Smooth muscle cell of the brain vasculature (primary cell): Measurements from ENCODE around the gene GPC5.

Experiments used
- DNase-seq: peaks from one replicate; pipeline ENCODE4 v3.0.0-alpha.2; 2012; ENCODE audit warnings: low read depth, low spot score

Gene GPC5

DNA sequence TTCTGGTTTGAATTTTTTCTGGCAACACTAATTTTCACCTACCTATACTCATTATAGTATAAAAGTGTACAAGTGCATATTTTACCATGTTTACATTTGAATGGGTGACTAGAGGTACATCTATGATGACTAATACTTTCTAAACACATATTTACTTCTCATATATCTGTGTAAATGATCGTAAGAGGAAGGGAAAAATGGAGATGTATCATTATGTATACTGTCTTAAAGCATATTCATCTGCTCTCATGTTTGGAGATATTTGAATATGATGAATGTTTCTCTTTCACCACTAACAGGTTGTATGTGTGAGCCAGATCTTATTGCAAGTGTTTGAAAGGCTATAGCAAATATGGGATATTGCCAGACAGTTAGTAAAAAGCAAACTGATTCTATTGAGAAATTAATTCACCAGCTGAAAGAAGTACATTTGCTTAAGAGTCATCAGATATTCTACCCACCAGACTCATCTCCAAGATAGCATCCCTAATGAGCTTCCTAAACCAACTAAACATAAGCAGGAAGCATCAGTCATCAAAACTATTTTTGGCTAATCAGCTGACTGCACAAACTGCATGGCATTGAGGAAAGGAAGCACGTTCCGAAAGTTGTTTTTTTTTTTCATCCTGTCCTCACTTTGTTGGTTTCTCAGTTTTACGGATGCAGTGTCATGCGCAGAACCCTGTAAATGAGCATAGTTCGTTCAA, 738.2 kb downstream of the GPC5 start:
- no peak for DNase-seq

DNA sequence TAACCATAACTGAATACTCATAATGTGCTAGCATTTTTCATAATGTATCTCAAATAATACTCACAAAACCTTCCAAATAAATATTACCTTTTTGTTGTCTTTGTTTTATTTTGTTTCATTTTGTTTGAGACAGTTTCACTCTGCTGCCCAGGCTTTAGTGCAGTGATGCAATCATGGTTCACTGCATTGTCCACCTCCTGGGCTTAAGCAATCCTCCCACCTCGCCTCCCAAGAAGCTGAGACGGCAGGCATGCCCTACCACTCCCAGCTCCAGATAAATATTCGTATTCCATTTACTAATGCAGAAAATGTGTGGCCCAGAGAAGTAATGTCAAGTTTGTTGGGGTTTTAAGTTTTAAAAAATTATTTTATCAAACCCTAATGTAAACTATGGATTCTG, 739.1 kb downstream of the GPC5 start:
- DNase-seq, result no peak

DNA sequence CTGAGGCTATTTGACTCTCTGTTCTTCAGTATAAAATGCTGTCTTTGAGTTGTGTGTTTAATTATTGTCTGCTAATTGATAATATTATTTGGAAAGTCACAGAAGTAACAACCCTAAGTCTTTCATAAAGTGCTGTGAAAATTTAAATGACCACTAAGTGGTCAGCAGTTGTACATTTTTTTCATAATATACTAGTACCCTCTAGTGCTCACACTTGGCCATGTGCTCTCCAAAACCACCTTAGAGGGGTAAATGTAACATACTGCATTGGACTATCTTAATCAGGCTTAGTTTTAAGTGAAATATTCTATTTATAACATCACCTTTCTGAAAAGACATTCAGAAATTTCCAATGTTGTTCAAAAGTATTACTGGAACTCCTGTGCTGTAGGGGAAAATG, 745.3 kb downstream of the GPC5 start:
- DNase-seq, result no peak

DNA sequence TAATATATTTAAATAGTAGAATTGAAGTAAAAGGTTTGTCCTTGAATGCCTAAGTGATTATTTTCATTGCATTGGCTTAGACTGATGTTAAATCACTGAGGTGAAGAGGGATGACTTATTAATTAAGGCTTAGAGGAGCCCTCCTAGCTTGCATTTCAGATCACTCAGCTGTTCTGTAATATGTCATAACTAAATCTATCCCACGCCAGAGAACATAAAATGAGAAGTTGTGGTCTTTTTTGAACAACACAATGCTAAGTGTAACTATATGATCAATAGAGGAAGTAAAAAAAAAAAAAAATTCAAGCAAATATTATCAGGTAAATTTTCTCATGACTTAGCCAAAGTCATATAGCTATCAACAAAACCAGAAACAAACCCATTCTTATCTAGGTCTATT, 752.2 kb downstream of the GPC5 start:
- DNase-seq, result no peak

DNA sequence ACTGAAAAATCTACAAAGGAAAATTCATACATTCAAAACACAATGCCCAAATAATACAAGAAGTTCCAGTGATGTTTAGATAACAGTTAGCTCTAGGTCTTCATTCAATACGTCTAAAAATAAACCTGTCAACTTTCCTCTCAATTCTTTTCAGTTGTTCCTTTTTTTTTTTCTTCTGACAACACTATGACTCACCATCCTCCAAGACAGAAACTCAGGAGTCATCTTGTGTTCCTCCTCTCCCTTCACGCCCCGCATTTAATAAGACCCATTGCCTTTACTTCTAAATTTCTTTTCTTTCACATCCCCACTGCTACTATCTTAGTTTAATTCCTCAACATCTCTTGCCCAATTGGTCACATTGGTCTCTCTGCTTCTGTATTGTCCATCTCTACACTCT, 759.9 kb downstream of the GPC5 start:
- peak; percentile 3 for DNase-seq

DNA sequence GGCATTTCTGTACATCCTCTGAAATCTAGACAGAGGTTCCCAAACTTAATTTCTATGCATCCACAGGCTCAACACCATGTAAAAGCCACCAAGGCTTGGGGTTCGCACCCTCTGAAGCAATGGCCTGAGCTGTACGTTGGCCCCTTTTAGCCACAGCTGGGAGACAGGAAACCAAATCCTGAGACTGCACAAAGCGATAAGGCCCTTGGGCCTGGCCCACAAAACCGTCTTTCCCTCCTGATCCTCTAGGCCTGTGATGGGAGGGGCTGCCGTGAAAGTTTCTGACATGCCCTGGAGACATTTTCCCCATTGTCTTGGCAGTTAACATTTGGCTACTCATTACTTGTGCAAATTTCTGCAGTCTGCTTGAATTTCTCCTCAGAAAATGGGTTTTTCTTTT, 766.4 kb downstream of the GPC5 start:
- no peak for DNase-seq

DNA sequence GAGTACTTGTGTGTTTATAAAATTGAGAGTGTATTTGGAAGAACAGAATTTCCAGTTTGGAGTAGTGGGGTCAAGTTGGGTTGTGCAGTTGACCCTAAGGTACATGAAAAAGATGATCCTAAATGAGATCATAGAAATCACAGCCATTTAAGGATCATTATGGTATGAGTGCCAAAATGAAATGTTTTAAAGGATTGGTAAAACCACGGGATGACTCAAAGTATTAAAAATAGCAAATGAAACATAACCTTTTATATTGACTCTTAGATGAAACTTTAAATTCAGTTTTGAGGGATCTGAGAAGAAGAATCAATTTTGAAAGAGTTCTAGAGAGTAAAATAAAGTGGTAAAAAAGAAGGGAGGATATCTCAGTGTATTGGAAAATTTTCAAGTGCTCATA, 773.8 kb downstream of the GPC5 start:
- DNase-seq, result no peak

DNA sequence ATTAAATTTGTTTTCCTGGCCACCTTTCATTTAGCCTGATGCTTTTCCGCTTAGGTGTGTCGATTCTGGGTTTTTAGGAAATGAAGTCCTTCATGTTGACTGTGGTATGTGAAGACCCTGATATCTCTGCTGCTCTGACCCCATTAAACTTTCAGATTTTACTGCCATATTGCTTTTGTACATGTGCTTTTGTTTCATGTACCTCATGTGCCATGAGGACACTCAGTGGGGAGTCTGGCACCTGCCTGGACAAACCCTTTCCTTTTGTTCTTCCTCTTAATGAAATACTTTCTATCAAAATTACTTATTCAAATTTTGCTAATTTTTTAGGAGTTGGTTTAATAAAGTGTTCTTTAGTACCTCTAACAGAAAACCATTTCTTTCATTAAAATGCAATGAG, 774.8 kb downstream of the GPC5 start:
- no peak for DNase-seq

DNA sequence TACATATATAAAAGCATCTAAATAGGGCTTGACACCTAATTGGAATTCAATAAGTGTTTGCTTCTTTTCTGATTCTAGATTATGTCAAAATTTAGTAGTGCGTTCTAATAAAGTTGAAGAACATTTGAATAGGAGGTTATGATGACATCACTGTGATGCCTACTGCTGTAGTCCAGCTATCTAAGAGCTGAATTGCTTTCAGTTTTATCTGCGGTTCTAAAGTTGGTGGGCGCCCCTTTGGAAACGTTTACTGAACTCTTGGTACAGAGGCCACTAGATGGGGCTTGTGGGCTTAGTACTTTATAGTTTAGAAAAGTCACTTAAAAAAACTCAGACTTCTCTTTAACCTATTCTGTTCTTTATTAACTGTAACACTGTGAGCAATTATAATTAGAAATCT, 776.9 kb downstream of the GPC5 start:
- DNase-seq, result peak; percentile 41

DNA sequence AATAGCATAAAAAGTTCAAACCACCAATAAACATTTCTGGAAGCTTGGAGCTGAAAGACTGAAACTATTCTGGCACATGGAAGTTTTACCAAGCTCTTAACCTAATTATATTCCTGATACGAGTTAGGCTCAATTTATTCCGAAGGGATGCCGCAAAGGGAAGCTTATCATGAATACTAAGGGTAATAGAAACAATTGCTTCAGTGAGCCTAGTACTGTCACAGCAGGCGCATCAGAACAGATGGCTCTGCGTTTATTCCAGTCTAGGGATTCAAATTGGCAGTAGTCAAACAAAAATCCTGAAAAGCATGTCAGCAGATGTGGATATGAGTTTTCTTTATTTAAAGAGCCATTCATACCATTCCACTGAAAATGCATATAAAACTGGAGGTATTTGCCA, 779.5 kb downstream of the GPC5 start:
- no peak for DNase-seq

DNA sequence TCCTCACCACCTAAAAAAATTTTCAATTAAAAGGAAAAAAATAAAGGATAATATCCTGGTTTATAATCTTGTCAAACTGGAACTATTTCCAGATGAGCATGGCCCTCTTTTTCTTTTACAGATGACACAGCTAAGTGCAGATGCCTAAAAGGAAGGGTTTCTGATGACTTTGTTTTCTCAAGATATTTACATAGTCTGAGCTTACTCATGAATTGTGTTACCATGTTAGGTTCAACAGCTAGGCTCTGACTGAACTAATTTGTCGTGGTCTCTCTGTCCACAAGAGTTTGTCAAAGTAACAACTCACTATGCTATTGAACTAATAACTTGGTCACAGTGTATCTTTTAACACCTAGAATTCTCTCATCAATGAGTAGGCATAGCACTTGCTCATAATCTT, 780.8 kb downstream of the GPC5 start:
- DNase-seq, result no peak

DNA sequence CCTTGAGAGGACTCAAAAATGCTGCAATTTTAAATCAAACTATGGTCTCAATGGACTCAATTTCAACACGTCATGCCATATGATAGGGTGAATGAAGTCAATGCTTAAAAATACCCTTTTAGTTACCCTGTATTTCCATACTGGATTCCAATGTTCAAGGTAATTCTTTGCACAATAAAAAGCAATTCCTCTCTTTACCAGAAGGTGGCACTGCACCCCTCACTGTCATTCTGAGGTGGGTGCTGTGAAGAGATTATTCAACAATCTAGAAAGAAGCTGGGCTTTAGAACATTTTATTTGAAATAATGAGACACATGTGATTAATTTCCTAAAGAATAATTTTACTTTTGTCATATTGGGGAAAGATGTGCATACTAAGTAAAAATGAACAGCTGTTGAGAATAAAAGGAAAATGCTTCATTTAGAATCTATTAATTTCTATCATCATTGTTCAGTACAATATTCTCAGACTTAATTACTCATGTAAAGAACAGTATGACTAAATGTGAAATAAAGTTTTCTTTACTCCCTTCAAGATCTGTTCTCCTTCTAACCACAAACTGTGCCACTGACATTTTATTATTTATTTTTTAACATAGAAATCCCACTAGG, 789.1 kb downstream of the GPC5 start:
- DNase-seq, result no peak

DNA sequence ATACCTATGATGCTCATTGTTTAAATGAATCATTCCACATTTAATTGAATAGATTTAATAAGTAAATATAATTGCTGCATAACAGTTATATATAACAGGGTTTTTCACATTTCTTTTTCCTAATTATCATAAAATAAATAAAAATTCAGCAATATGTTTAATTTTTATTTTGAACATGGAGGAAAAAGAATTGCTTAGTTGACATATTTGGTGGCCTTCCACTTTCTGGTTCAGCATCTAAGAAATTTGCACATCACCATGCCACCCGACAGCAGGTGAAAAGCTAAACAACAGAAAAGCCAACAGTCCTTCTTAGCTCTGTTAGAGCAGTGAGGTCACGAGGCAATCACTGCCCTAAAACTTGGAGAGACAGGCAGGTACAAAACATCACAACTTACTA, 790.2 kb downstream of the GPC5 start:
- DNase-seq, result no peak

DNA sequence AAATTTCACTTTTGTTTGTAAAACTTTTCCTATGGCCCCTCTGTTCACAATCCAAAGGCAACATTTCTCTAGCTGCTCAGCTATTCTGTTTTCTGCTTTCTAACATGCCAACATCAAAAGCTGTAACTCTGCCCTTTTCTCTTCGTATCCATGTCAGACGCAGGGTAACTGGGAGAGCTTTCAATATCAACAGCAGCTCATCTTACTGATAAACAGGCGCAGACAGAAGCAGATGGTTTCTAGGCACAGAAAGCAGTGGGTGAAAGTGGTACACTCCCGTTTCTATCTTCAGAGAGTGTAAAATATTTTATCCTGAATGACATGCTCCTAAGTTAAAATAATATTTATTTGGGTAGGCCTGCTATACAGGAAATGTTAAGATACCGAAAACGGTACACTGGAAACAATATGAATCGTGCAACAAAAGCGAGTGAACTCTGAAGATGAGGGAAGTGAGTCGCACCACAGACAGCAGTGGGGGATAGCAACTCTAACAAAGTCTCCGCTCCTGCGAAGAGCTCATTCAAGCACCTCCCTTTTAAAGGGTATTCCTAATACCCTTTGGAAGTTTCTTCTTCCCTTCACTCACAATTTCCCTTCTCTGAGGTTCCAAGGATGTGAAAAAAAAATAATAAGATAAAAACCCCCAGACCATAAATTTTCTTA, 798.3 kb downstream of the GPC5 start:
- DNase-seq, result no peak

DNA sequence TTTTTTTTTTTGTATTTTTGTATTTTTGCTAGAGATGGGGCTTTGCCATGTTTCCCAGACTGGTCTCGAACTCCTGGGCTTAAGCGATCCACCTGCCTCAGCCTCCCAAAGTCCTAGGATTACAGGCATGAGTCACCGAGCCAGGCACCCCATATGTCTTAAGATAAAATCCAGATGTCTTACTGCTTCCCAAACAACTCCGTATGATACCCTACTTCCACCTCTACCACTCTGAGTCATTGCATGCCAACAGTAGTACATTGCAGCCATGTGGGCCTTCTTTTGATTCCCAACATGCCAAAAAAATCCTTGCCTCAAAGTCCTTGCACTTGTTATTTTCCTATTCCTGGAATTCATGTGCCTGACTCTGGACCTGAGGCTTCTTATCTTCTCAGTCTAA, 799.2 kb downstream of the GPC5 start:
- no peak for DNase-seq

DNA sequence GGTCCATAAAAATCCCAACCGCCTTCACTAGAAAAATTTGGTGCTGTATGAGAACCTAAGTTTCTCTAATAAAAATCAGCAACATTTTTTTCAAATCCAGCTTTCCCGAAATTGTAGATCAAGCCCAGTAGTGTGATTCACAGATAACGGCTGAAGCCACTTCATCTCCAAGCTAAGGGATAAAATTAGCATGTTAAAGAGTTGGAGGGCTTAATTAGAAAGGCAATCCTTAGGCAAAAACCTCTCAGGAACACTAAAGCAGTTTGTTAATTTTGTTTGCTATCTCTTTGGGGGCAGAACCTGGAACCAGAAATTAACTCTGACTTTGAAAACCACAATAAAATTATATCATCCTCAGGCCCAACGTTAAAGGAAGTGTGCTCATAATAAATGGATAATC, 820.2 kb downstream of the GPC5 start:
- DNase-seq, result no peak

DNA sequence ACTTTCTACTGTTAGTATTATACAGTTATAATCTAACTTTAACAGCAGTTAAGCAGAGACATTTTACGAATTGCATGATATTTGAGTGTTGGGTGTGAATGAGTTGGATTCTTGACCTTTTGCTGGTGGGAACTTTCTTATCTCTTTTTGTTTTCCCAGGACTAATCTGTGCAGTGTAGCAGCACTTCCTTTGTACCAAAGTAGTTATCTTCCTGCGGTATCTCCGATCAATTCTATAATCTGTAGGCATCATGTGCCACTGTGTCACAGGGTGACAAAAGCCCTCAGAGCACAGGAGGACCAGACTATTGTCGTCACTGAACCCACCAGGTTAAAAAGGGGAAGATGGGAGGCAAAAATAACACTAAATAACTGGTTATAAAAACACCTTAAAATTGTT, 823.5 kb downstream of the GPC5 start:
- no peak for DNase-seq

DNA sequence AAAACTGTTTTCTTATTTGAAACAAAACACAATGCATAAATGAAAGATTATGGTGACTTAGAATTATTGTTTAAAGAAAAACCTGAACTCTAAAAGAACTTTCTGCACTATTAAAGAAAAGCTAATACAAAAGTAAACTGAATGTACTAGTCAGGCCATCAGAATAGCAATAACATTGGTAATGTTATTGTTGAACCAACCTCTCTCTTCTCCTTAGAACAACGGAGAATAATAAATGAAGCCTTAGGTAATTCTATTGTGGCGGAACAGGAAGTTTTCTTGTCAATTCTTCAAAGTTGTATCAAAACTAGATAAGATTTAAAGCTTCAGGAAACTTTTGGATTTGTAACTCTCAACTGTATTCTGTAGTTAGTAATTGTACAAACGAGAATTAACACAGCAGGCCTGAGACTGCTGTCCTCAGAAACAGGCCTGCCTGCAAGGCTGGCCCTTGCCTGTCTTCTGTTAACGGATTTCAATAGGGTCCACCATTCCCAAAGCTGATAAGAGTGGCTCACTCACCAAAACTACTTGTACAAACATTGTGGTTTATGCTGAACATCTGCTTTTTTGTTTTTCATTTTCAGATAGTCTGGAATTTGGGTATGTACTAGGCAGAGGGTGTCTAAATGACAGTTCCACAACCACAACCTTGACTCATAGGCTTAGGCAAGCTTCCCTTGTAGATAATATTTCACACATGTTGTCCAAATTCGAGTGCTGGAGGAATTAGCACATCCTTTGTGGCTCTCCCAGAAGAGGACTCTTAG, 825.8 kb downstream of the GPC5 start:
- peak; percentile 43 for DNase-seq

DNA sequence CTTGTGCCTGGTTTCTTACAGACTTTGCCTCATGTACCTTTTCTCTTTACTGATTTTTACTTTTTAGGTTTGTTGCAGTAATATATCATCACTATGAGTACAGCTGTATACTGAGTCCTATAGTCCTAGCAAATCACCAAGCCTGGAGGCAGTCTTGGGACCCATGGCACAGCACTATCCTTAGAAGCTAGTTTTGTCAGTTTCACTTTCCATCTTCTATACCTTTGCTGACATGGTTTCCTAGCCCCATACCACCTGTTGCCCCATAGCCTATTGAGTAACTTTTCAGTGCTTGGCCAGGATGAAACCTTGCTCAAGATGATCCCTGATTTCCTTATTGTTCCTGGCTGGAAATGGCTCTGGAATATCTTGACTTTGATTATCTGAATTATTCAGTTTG, 826.4 kb downstream of the GPC5 start:
- no peak for DNase-seq

DNA sequence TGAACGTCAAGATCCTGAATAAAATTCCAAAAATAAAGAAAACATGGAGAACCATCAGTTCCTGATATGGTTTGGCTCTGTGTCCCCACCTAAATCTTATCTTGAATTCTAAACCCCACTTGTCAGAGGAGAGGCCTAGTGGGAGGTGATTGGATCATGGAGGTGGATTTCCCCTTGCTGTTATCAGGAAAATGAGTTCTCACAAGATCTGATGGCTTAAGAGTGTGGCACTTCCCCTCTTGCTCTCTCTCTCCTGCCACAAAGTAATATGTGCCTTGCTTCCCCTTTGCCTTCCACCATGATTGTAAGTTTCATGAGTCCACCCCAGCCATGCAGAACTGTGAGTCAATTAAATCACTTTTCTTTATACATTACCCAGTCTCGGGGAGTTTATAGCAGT, 827.4 kb downstream of the GPC5 start:
- no peak for DNase-seq

DNA sequence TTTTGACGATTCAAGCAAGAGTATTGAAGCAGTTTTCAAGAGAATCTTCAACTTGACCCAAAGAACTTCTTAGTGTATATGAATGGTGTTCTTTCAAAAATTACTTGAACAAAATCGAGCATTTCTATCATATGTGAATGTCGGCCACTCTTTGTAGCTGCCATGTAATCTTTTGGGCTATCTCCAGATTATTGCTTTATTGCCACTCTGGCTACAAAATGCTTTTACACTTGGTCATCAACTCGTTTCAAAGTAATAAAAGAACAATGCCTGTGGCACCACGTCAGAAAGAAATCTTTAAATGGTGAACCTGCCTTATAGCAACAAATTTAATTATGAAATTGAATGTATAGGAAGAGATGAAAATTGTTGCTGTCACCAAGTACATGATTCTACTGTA, 834.5 kb downstream of the GPC5 start:
- no peak for DNase-seq

DNA sequence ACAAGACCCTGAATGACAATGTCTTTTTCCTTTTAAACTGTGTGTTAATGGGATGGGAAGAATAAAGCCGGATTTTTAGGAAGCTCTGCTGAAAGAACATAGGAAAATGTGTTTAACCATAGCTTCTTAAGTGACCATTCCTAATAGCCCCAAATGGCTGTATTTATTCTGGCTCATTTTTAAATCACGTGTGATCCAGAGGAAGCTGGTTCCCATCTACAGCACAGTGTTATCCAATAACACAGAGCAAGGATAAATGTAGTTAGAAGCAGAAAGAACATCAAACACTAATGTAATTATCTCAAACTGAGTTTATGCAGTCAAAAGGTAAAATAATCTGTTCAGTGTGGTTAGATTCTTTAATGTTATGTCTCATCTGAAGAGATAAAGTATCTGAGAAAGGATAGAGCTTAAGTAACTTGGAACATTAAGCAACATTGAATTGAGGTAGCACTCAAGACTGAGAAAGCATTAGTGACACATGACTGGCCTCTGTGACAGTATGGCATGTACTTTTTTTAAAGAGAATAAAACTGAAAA, 853.3 kb downstream of the GPC5 start:
- DNase-seq, result no peak
